BLaER1 treated with 17β-estradiol and CSF1 and Interleukin-3, amounts not matched to agents 10 nM and 100 nM (cell line): ENCODE measurements around the gene SWSAP1.
"Not testable (repeated sequence)": the region's sequence is repeated elsewhere in the genome, so short reads cannot be mapped to it uniquely, and the experiment has no call there.

ENCODE experiments used
- H3K27ac ChIP-seq, 11 experiments: shearing (Covaris generic); formaldehyde crosslinking; 2 replicates each; pipeline ENCODE4 v1.8.1; 2022
- H3K27me3 ChIP-seq, 11 experiments: shearing (Covaris generic); formaldehyde crosslinking; 2 replicates each; pipeline ENCODE4 v1.8.1; 2022
- H3K36me3 ChIP-seq, 11 experiments: shearing (Covaris generic); formaldehyde crosslinking; 2 replicates each; pipeline ENCODE4 v1.8.1; 2022
- H3K4me1 ChIP-seq, 10 experiments: shearing (Covaris generic); formaldehyde crosslinking; 2 replicates each; pipeline ENCODE4 v1.8.1; 2022
- H3K4me2 ChIP-seq, 11 experiments: shearing (Covaris generic); formaldehyde crosslinking; 2 replicates each; pipeline ENCODE4 v1.8.1; 2022
- H3K4me3 ChIP-seq, 10 experiments: shearing (Covaris generic); formaldehyde crosslinking; 2 replicates each; pipeline ENCODE4 v1.8.1; 2022
- H3K9ac ChIP-seq, 11 experiments: shearing (Covaris generic); formaldehyde crosslinking; 2 replicates each; pipeline ENCODE4 v1.8.1; 2022
- H3K9me3 ChIP-seq, 11 experiments: shearing (Covaris generic); formaldehyde crosslinking; replicated peaks in 1 of 11; 2 replicates each; pipeline ENCODE4 v1.8.1; 2022
- H4K20me1 ChIP-seq, 11 experiments: shearing (Covaris generic); formaldehyde crosslinking; 2 replicates each; pipeline ENCODE4 v1.8.1; 2022
- Cebpa-rat ChIP-seq, 11 experiments: shearing (Covaris generic); IDR thresholded peaks; 2 replicates each; pipeline ENCODE4 v1.8.1; 2022

SWSAP1 gene, protein sequence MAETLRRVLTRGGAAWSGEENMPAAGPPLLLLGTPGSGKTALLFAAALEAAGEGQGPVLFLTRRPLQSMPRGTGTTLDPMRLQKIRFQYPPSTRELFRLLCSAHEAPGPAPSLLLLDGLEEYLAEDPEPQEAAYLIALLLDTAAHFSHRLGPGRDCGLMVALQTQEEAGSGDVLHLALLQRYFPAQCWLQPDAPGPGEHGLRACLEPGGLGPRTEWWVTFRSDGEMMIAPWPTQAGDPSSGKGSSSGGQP

DNA sequence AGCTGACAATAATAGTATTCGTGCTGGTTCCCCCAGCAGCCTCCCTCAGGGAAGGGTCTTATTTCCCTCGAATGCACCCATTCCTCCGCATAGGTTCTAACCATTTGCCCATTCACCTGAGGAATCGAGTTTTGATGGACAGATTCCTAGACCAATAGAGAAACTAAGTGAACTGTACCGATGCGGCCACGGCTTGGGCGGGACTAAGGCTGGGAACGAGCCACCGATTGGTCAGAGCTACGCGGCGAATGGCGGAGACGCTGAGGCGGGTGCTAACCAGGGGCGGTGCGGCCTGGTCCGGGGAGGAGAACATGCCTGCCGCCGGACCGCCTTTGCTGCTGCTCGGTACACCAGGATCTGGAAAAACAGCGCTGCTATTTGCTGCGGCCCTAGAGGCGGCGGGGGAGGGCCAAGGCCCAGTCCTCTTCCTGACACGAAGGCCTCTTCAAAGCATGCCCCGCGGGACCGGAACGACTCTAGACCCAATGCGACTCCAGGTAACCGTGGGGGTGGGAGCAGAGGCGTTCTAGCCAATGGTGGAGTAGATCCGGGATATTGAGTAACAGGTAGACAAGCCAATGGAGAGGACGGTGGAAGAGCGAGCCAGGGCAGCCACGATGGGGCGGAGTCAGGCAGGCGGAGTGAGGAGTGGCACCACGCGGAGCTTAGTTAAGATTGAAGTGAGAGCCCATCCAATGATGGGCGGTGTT lies at the start of gene SWSAP1:
Gene SWSAP1 (plus strand): TSS at position 234 of the 710 bp plus-strand sequence. CDS start 15 bp downstream, at position 249.
- Histone ChIP-seq H3K4me2 (peak within 1 kb of the TSS; percentile 95 to 100 (median 99)), H3K9ac (peak within 1 kb of the TSS; percentile 76 to 94 (median 89)), H3K27me3 (no peaks in the 10 kb centered on the region), H3K9me3 (no peaks in the 10 kb centered on the region), H3K4me1 (peaks cover 43 to 56% (median 52%) of the 10 kb centered on the region in 10 experiments), H3K27ac (peak within 1 kb of the TSS; percentile 73 to 96 (median 91)), H4K20me1 (0 out of 22 replicates have a peak, but pooled peaks cover 0 to 6% (median 0%) of the 10 kb centered on the region in 11 experiments), H3K4me3 (peak within 1 kb of the TSS; percentile 59 to 76 (median 68)), H3K36me3 (peaks cover 0 to 16% (median 0%) of the 10 kb centered on the region in 11 experiments; a peak in 3 of 22 replicates)
- peak in 1 of 11 experiments; percentile 31; a peak in 1 of 22 replicates for TF ChIP-seq Cebpa-rat (IDR thresholded peaks at IDR 0.05)

DNA sequence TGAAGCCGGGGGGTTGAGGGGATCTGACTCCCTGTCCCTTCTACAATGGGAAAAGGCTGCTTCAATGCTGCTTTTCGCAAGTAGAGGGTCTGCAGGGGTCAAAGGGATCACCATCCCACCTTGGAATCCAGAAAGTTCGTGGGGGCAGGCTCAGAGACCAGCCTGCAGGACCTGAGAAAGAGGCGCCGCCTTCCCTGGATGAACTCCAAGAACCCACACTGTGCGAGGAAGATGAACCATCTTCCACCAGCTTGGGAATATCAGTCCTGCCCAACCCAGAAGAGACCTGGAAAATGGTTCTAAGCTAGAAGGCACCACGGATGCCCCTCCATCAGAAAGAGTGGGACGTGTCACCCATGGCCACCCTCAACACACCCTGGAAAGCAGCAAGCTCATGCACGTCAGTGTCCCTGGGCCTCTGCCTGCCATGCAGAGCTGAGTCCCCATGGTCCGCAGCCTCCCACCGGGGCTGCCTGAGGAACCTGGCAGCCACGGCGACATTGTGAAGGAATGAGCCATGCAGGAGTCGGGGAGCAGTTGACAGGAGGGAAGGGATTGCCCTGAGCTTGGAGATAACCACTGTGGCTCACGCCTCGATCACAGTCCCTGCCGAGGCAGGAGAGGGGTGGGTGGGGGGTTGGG lies 49.6 kb upstream of the SWSAP1 start:
- Histone ChIP-seq H3K36me3 (peaks cover 0 to 58% (median 43%) of the 10 kb centered on the region in 11 experiments; a peak in 21 of 22 replicates), H3K9ac (peak overlapping the region; percentile 66 to 92 (median 85); a peak in 21 of 22 replicates), H3K27ac (peak overlapping the region; percentile 73 to 99 (median 97)), H3K9me3 (peaks cover 0 to 1% (median 0%) of the 10 kb centered on the region in 11 experiments; a peak in 1 of 22 replicates), H3K4me2 (peak overlapping the region; percentile 80 to 97 (median 88)), H3K4me3 (peak overlapping the region in 6 of 10 experiments; percentile 24 to 56 (median 32); a peak in 9 of 20 replicates), H4K20me1 (no peaks in the 10 kb centered on the region), H3K4me1 (peaks cover 51 to 100% (median 76%) of the 10 kb centered on the region in 10 experiments), H3K27me3 (no peaks in the 10 kb centered on the region)
- no peak for TF ChIP-seq Cebpa-rat (IDR thresholded peaks at IDR 0.05)

DNA sequence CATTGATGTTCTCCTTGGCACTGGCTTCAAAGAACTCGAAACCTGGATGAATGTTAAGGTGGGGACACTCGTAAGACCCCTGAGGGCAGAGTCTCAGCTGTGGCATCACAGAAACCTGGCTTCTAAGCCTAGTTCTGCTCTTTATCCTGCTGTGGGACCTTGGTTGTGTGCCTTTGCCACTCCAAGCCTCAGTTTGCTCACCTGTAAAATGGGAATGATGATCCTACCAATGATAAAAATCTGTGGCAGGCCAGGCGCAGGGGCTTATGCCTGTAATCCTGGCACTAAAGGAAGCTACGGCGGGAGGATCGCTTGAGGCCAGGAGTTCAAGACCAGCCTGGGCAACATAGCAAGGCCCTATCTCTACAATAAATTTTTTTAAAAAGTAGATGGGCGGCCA lies 48.9 kb upstream of the SWSAP1 start:
- no peaks in the 10 kb centered on the region for H4K20me1 ChIP-seq
- H3K4me1 ChIP-seq = peaks cover 46 to 100% (median 69%) of the 10 kb centered on the region in 10 experiments
- peak overlapping the region in 10 of 11 experiments; percentile 23 to 99 (median 97); a peak in 19 of 22 replicates for H3K27ac ChIP-seq
- no peaks in the 10 kb centered on the region; a peak in 1 of 22 replicates for H3K9me3 ChIP-seq
- peak overlapping the region; percentile 7 to 95 (median 86); a peak in 20 of 22 replicates for H3K4me2 ChIP-seq
- TF ChIP-seq Cebpa-rat (IDR thresholded peaks at IDR 0.05) = no peak
- peak overlapping the region in 4 of 10 experiments; percentile 9 to 58 (median 29); a peak in 5 of 20 replicates for H3K4me3 ChIP-seq
- H3K9ac ChIP-seq = peak overlapping the region in 9 of 11 experiments; percentile 22 to 92 (median 86); a peak in 14 of 22 replicates
- H3K27me3 ChIP-seq = no peaks in the 10 kb centered on the region
- peaks cover 0 to 65% (median 50%) of the 10 kb centered on the region in 11 experiments; a peak in 21 of 22 replicates for H3K36me3 ChIP-seq

DNA sequence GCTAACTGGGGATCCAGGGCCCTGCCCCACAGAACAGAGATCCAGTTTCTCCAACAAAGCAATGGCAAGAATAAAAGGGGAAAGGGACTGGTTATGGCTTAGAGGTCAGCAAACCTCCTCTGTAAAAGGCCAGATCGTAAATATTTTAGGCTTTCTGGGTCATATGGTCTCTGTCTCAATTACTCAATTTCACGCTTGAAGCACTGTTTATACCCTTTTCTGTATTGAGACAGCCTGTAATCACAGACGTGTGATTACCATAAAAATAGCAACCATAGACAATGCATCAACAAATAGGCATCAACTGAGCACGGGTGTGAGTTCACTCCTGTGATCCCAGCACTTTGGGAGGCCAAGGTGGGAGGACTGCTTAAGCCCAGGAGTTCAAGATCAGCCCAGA lies 44.3 kb upstream of the SWSAP1 start:
- peak overlapping the region in 3 of 11 experiments; percentile 4 to 57 (median 40); a peak in 4 of 22 replicates for H3K9ac ChIP-seq
- TF ChIP-seq Cebpa-rat (IDR thresholded peaks at IDR 0.05) = no peak
- peaks cover 0 to 6% (median 3%) of the 10 kb centered on the region in 11 experiments; a peak in 12 of 22 replicates for H3K9me3 ChIP-seq
- H3K36me3 ChIP-seq = peaks cover 6 to 99% (median 95%) of the 10 kb centered on the region in 11 experiments
- H3K4me3 ChIP-seq = no peak overlapping the region
- H3K4me2 ChIP-seq = peak overlapping the region in 4 of 11 experiments; percentile 23 to 89 (median 53); a peak in 7 of 22 replicates
- peak overlapping the region in 8 of 11 experiments; percentile 25 to 99 (median 42); a peak in 11 of 22 replicates for H3K27ac ChIP-seq
- peaks cover under 1 to 85% (median 25%) of the 10 kb centered on the region in 10 experiments; a peak in 19 of 20 replicates for H3K4me1 ChIP-seq
- no peaks in the 10 kb centered on the region for H3K27me3 ChIP-seq
- peaks cover 0 to 13% (median 0%) of the 10 kb centered on the region in 11 experiments; a peak in 3 of 22 replicates for H4K20me1 ChIP-seq

DNA sequence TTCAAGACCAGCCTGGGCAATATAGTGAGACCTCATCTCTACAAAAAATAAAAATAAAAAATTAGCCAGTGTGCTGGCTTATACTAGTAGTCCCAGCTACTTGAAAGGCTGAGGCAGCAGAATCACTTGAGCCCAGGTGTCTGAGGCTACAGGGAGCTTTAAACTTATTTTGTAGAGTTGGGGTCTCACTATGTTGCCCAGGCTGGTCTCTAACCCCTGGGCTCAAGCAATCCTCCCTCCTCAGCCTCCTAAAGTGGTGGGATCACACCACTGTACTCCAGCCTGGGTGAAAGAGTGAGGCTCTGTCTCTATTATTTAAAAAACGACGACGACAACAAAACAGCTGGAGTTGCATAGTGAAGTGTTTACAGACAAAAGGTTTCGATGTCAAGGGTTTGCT lies 43.0 kb upstream of the SWSAP1 start:
- peaks cover 0 to 14% (median 0%) of the 10 kb centered on the region in 11 experiments; a peak in 3 of 22 replicates for H4K20me1 ChIP-seq
- peaks cover 0 to 85% (median 12%) of the 10 kb centered on the region in 10 experiments; a peak in 16 of 20 replicates for H3K4me1 ChIP-seq
- H3K4me3 ChIP-seq = no peak overlapping the region
- H3K36me3 ChIP-seq = peaks cover 20 to 100% (median 96%) of the 10 kb centered on the region in 11 experiments
- 0 out of 22 replicates have a peak overlapping the region, but pooled peaks of 1 of the 11 experiments have one; percentile 21 for H3K9ac ChIP-seq
- H3K27me3 ChIP-seq = no peaks in the 10 kb centered on the region
- TF ChIP-seq Cebpa-rat (IDR thresholded peaks at IDR 0.05) = no peak
- peak overlapping the region in 6 of 11 experiments; percentile 17 to 40 (median 29); a peak in 8 of 22 replicates for H3K27ac ChIP-seq
- peaks cover 0 to 20% (median 12%) of the 10 kb centered on the region in 11 experiments; a peak in 14 of 22 replicates for H3K9me3 ChIP-seq
- H3K4me2 ChIP-seq = no peak overlapping the region

DNA sequence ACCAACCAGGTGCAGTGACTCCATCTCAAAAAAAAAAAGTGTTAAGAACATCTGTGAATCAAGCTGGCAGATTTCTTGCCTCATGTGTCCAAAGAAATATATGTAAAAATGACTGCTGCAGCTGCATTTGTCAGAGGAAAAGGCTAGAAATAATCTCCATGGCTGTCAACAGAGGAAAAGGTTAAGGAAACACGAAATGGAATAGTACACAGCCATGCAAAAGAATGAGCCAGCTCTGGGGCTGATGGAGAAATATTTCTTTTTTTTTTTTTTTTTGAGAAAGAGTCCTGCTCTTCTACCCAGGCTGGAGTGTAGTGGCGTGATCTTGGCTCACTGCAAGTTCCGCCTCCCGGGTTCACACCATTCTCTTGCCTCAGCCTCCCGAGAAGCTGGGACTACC lies 41.6 kb upstream of the SWSAP1 start:
- Histone ChIP-seq H3K27me3 (no peaks in the 10 kb centered on the region), H3K36me3 (peaks cover 21 to 100% (median 89%) of the 10 kb centered on the region in 11 experiments), H3K9ac (no peak overlapping the region), H4K20me1 (peaks cover 0 to 14% (median 0%) of the 10 kb centered on the region in 11 experiments; a peak in 3 of 22 replicates), H3K9me3 (peaks cover 0 to 21% (median 12%) of the 10 kb centered on the region in 11 experiments; a peak in 14 of 22 replicates), H3K4me3 (no peak overlapping the region), H3K4me2 (no peak overlapping the region), H3K27ac (peak overlapping the region in 3 of 11 experiments; percentile 13 to 40 (median 16); a peak in 3 of 22 replicates), H3K4me1 (peaks cover 11 to 85% (median 15%) of the 10 kb centered on the region in 10 experiments)
- no peak for TF ChIP-seq Cebpa-rat (IDR thresholded peaks at IDR 0.05)

DNA sequence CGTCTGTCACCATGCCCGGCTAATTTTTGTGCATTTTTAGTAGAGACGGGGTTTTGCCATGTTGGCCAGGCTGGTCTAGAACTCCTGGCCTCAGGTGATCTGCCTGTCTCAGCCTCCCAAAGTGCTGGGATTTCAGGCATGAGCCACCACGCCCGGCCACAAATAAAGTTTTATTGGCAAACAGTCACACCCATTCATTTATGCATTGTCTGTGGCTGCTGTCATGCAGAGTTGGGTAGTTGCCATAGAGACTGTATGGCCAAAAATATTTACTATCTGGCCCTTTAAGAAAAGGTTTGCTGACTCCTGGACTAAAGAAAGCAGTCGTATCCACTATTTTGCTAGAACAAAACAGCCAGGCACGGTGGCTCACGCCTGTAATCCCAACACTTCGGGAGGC lies 40.6 kb upstream of the SWSAP1 start:
- peak overlapping the region in 1 of 11 experiments; percentile 5; a peak in 1 of 22 replicates for H3K9ac ChIP-seq
- H3K4me3 ChIP-seq, H3K27me3 ChIP-seq: not testable (repeated sequence)
- peaks cover 0 to 21% (median 12%) of the 10 kb centered on the region in 11 experiments; a peak in 14 of 22 replicates for H3K9me3 ChIP-seq
- peak overlapping the region in 3 of 11 experiments; percentile 16 to 25 (median 23); a peak in 3 of 22 replicates for H3K27ac ChIP-seq
- H3K4me1 ChIP-seq = peaks cover 21 to 84% (median 25%) of the 10 kb centered on the region in 10 experiments
- peak overlapping the region in 1 of 11 experiments; percentile 3; a peak in 1 of 22 replicates for H3K4me2 ChIP-seq
- H3K36me3 ChIP-seq = peaks cover 21 to 96% (median 79%) of the 10 kb centered on the region in 11 experiments
- H4K20me1 ChIP-seq = peaks cover 0 to 18% (median 0%) of the 10 kb centered on the region in 11 experiments; a peak in 4 of 22 replicates
